ACC112 (cell line): ENCODE results near the gene PLCH2.

Experiments used
- H2AFZ ChIP-seq: fragments of 200-600 bp; sonication (generic); one replicate; pipeline ENCODE4 v1.6.0; 2017; ENCODE audit warnings: antibody characterized with exemption, low read length; ENCODE audit not compliant: unreplicated experiment
- H3K27ac ChIP-seq: fragments of 200-600 bp; sonication (generic); 2 replicates; pipeline ENCODE4 v1.5.1; 2014; ENCODE audit warnings: low read depth, mild to moderate bottlenecking, antibody characterized with exemption, low read length, moderate library complexity
- H3K27me3 ChIP-seq: fragments of 200-600 bp; sonication (generic); 2 replicates; pipeline ENCODE4 v1.6.1; 2014; ENCODE audit warnings: mild to moderate bottlenecking, antibody characterized with exemption, low read length, moderate library complexity, mixed read lengths; ENCODE audit not compliant: insufficient read depth
- H3K36me3 ChIP-seq: fragments of 200-600 bp; sonication (generic); 2 replicates; pipeline ENCODE4 v1.6.1; 2016; ENCODE audit warnings: mild to moderate bottlenecking, antibody characterized with exemption, low read length, moderate library complexity, mixed read lengths; ENCODE audit not compliant: insufficient read depth
- H3K4me1 ChIP-seq: fragments of 200-600 bp; sonication (generic); one replicate; pipeline ENCODE4 v1.6.1; 2016; ENCODE audit warnings: low read length, mixed read lengths; ENCODE audit not compliant: insufficient read depth, unreplicated experiment, control insufficient read depth
- H3K4me3 ChIP-seq: fragments of 200-600 bp; sonication (generic); 2 replicates; pipeline ENCODE4 v1.5.1; 2014; ENCODE audit warnings: mild to moderate bottlenecking, low read depth, low read length
- H3K79me2 ChIP-seq: fragments of 200-600 bp; sonication (generic); one replicate; pipeline ENCODE4 v1.6.0; 2016; ENCODE audit warnings: low read length; ENCODE audit not compliant: control insufficient read depth, unreplicated experiment, insufficient read depth

PLCH2 gene

GRCh38 chr1:2460996-2461751 lies 14.9 kb upstream of the PLCH2 start:
- no peak overlapping the region for H3K4me3 ChIP-seq
- no peak overlapping the region for H3K27ac ChIP-seq
- H3K27me3 ChIP-seq: peaks cover 36% of the 10 kb centered on the region
- peaks cover 20% of the 10 kb centered on the region for H3K4me1 ChIP-seq
- no peaks in the 10 kb centered on the region for H3K79me2 ChIP-seq
- no peak overlapping the region for H2AFZ ChIP-seq
- no peaks in the 10 kb centered on the region for H3K36me3 ChIP-seq

- Histone ChIP-seq H3K27me3 (peaks cover 46% of the 10 kb centered on the region), H3K4me3 (no peak overlapping the region), H3K27ac (no peak overlapping the region), H3K36me3 (no peaks in the 10 kb centered on the region), H3K4me1 (peaks cover 20% of the 10 kb centered on the region), H3K79me2 (no peaks in the 10 kb centered on the region), H2AFZ (no peak overlapping the region)
Measured at GRCh38 chr1:2462819-2463218, 13.3 kb upstream of the PLCH2 start.

- Histone ChIP-seq H3K4me3 (no peak overlapping the region), H3K27me3 (peaks cover 46% of the 10 kb centered on the region), H3K27ac (no peak overlapping the region), H3K4me1 (peaks cover 18% of the 10 kb centered on the region), H3K79me2 (no peaks in the 10 kb centered on the region), H3K36me3 (no peaks in the 10 kb centered on the region), H2AFZ (no peak overlapping the region)
Measured at GRCh38 chr1:2463396-2463795, 12.7 kb upstream of the PLCH2 start.

GRCh38 chr1:2465371-2466269 lies 10.5 kb upstream of the PLCH2 start:
- no peak overlapping the region for H3K4me3 ChIP-seq
- H2AFZ ChIP-seq: no peak overlapping the region
- peaks cover 48% of the 10 kb centered on the region for H3K27me3 ChIP-seq
- no peaks in the 10 kb centered on the region for H3K79me2 ChIP-seq
- no peaks in the 10 kb centered on the region for H3K4me1 ChIP-seq
- H3K36me3 ChIP-seq: no peaks in the 10 kb centered on the region
- H3K27ac ChIP-seq: no peak overlapping the region

GRCh38 chr1:2466270-2466665 lies 9.8 kb upstream of the PLCH2 start:
- H3K4me1 ChIP-seq: no peaks in the 10 kb centered on the region
- no peak overlapping the region for H3K27ac ChIP-seq
- H3K79me2 ChIP-seq: no peaks in the 10 kb centered on the region
- H2AFZ ChIP-seq: no peak overlapping the region
- H3K4me3 ChIP-seq: no peak overlapping the region
- H3K27me3 ChIP-seq: peaks cover 55% of the 10 kb centered on the region
- no peaks in the 10 kb centered on the region for H3K36me3 ChIP-seq

- Histone ChIP-seq H3K27ac (no peak overlapping the region), H3K36me3 (no peaks in the 10 kb centered on the region), H3K27me3 (peaks cover 55% of the 10 kb centered on the region), H2AFZ (no peak overlapping the region), H3K4me1 (no peaks in the 10 kb centered on the region), H3K79me2 (no peaks in the 10 kb centered on the region), H3K4me3 (no peak overlapping the region)
Measured at GRCh38 chr1:2466958-2467554, 9.0 kb upstream of the PLCH2 start.

GRCh38 chr1:2468041-2468472 lies 8.0 kb upstream of the PLCH2 start:
- Histone ChIP-seq H3K4me3 (no peak overlapping the region), H3K4me1 (no peaks in the 10 kb centered on the region), H2AFZ (no peak overlapping the region), H3K36me3 (no peaks in the 10 kb centered on the region), H3K27ac (no peak overlapping the region), H3K79me2 (no peaks in the 10 kb centered on the region), H3K27me3 (peaks cover 49% of the 10 kb centered on the region)

GRCh38 chr1:2468540-2468939 lies 7.5 kb upstream of the PLCH2 start:
- no peak overlapping the region for H3K27ac ChIP-seq
- H3K79me2 ChIP-seq: no peaks in the 10 kb centered on the region
- H3K4me1 ChIP-seq: no peaks in the 10 kb centered on the region
- H3K27me3 ChIP-seq: peaks cover 44% of the 10 kb centered on the region
- H2AFZ ChIP-seq: no peak overlapping the region
- no peak overlapping the region for H3K4me3 ChIP-seq
- no peaks in the 10 kb centered on the region for H3K36me3 ChIP-seq

- H3K36me3 ChIP-seq: no peaks in the 10 kb centered on the region
- H3K27me3 ChIP-seq: peaks cover 36% of the 10 kb centered on the region
- no peak overlapping the region for H3K4me3 ChIP-seq
- no peaks in the 10 kb centered on the region for H3K79me2 ChIP-seq
- H3K4me1 ChIP-seq: no peaks in the 10 kb centered on the region
- H3K27ac ChIP-seq: no peak overlapping the region
- H2AFZ ChIP-seq: no peak overlapping the region
Measured at GRCh38 chr1:2469103-2469940, 6.8 kb upstream of the PLCH2 start.
